Measurements from ENCODE around the gene SOX5. TPM values are rescaled to one million over a fixed set of nuclear protein-coding genes. Genes with fewer than 3 reads are reported as not detected.

The SOX5 gene
- total RNA-seq, 1 experiment from 2014 or later, result 3.1 TPM

GRCh38 chr12:23634344-23634743 is 315.1 kb downstream of the SOX5 start:
- WGBS (ENCODE audit: extremely low coverage, insufficient read length, low lambda C conversion rate), result no CpG with 5 or more reads among the region's 2 CpGs
- H3K79me2 ChIP-seq (ENCODE audit: insufficient read depth, low read length), result no peaks in the 10 kb centered on the region
- no peak for TF ChIP-seq CTCF (conservative IDR thresholded peaks at IDR 0.05)

More at GRCh38 chr12:23634344-23634743, 315.1 kb downstream of the SOX5 start:
- Histone ChIP-seq H4K91ac (ENCODE audit: insufficient read length, low read depth, low read length) (no peak overlapping the region), H2BK5ac (ENCODE audit: insufficient read length, low read length) (no peak overlapping the region), H3K27me3 (ENCODE audit: insufficient read depth, low read length) (no peaks in the 10 kb centered on the region), H2BK120ac (ENCODE audit: low read depth, low read length, poor library complexity, severe bottlenecking) (no peak overlapping the region), H3K27ac (ENCODE audit: insufficient read length, low read depth, low read length) (no peak overlapping the region), H3K56ac (ENCODE audit: insufficient read length, low read depth, low read length) (no peak overlapping the region), H2BK12ac (ENCODE audit: insufficient read length, low read depth, low read length) (no peak overlapping the region), H3K23ac (ENCODE audit: insufficient read length, low read depth, low read length) (no peak overlapping the region), H4K20me1 (ENCODE audit: control insufficient read depth, insufficient read depth, insufficient read length) (no peaks in the 10 kb centered on the region), H2BK15ac (ENCODE audit: low read depth, low read length) (no peak overlapping the region), H3K23me2 (ENCODE audit: insufficient read length, low read depth, low read length, poor library complexity, severe bottlenecking) (no peaks in the 10 kb centered on the region), H3K9ac (ENCODE audit: extremely low read depth, insufficient read length, low read length) (no peak overlapping the region), H3K4me1 (ENCODE audit: insufficient read depth, low read length) (peaks cover 4% of the 10 kb centered on the region; the same call in 1 of the 2 replicates), H2AFZ (ENCODE audit: low read length) (no peak overlapping the region), H2BK20ac (ENCODE audit: low read depth, low read length, poor library complexity, severe bottlenecking) (no peak overlapping the region), H3K4me2 (ENCODE audit: insufficient read depth, insufficient read length, low read length) (no peak overlapping the region), H4K8ac (replicated peaks; ENCODE audit: insufficient read length, low read depth, low read length) (no peak overlapping the region), H3K79me1 (ENCODE audit: insufficient read depth, low read depth, low read length, poor library complexity, severe bottlenecking) (no peaks in the 10 kb centered on the region), H3T11ph (ENCODE audit: low read length) (no peak overlapping the region), H3K9me3 (ENCODE audit: control insufficient read depth, low read depth, low read length) (no peaks in the 10 kb centered on the region), H2AK5ac (ENCODE audit: insufficient read length, low read length) (no peak overlapping the region), H3K4ac (ENCODE audit: low read depth, low read length) (no peak overlapping the region), H4K5ac (ENCODE audit: insufficient read length, low read depth, low read length) (no peak overlapping the region), H3K14ac (ENCODE audit: insufficient read depth, low read length) (no peak overlapping the region), H3K18ac (ENCODE audit: insufficient read length, low read depth, low read length) (no peak overlapping the region)
- no peak for DNase-seq
- no peaks in the 10 kb centered on the region for H3K27me3 Mint-ChIP-seq (ENCODE audit: low read depth)
- peaks cover 0 to 6% (median 0%) of the 10 kb centered on the region in 3 experiments; a peak in 4 of 7 replicates for H3K36me3 Mint-ChIP-seq (ENCODE audit: insufficient read depth in 1 of 3, low read depth in 3 of 3)
- H3K9me3 Mint-ChIP-seq, result no peaks in the 10 kb centered on the region
- H3K4me1 Mint-ChIP-seq, result peaks cover 32 to 34% of the 10 kb centered on the region in 2 experiments
- peak overlapping the region in 2 of 3 experiments; percentile 35 to 87; a peak in 3 of 7 replicates for H3K27ac Mint-ChIP-seq
- no peak overlapping the region for H3K4me3 Mint-ChIP-seq

Measured in H9 (cell line).